H1 (cell line): ENCODE results near the gene SECTM1. TPM values are rescaled to one million over a fixed set of nuclear protein-coding genes. Genes with fewer than 3 reads are reported as not detected.

ENCODE experiments used
- CTCF ChIA-PET: fragments of 300-600 bp; sonication (Branson Sonifier 250); formaldehyde crosslinking; loops from one replicate; lab custom pipeline; 2021; ENCODE audit not compliant: partially characterized antibody; lab: Charles Lee
- POLR2A ChIA-PET: fragments of 300-600 bp; sonication (Branson Sonifier 250); formaldehyde crosslinking; loops from one replicate; lab custom pipeline; 2021; ENCODE audit warnings: inconsistent platforms; ENCODE audit not compliant: partially characterized antibody; lab: Charles Lee
- DNase-seq, 2 experiments: peaks; one replicate each; pipeline versions ENCODE4 v3.0.0 to v3.0.0-alpha.2; 2010 to 2022; ENCODE audit warnings: low spot score in 2 of 2, low read depth in 1 of 2, mixed read lengths in 1 of 2
- FAIRE-seq: peaks from 2 replicates; lab custom pipeline; 2011; peaks lifted over from hg19 to GRCh38; lab: Jason Lieb, UNC
- H2AFZ ChIP-seq: 2 replicates; pipeline ENCODE4 v1.8.1; 2012; ENCODE audit warnings: low read length, inconsistent platforms
- H2AK5ac ChIP-seq: 2 replicates; pipeline ENCODE4 v1.6.1; 2013; ENCODE audit warnings: low read depth, low read length
- H2BK120ac ChIP-seq: replicated peaks from 2 replicates; pipeline ENCODE3; 2013; ENCODE audit warnings: low read depth, low read length, inconsistent platforms
- H2BK12ac ChIP-seq: 2 replicates; pipeline ENCODE4 v1.6.1; 2013; ENCODE audit warnings: low read depth, low read length
- H2BK15ac ChIP-seq: 2 replicates; pipeline ENCODE4 v1.6.1; 2013; ENCODE audit warnings: low read length
- H2BK20ac ChIP-seq: 2 replicates; pipeline ENCODE4 v1.6.1; 2013; ENCODE audit warnings: low read length
- H2BK5ac ChIP-seq: 2 replicates; pipeline ENCODE4 v1.6.1; 2013; ENCODE audit warnings: low read depth, low read length
- H3K14ac ChIP-seq: 2 replicates; pipeline ENCODE4 v1.6.1; 2013; ENCODE audit warnings: inconsistent platforms; ENCODE audit not compliant: insufficient read length
- H3K18ac ChIP-seq: 2 replicates; pipeline ENCODE4 v1.6.1; 2013; ENCODE audit warnings: low read length; ENCODE audit errors: extremely low read depth
- H3K23ac ChIP-seq: 2 replicates; pipeline ENCODE4 v1.6.1; 2013; ENCODE audit warnings: inconsistent platforms; ENCODE audit not compliant: insufficient read length
- H3K23me2 ChIP-seq: 2 replicates; pipeline ENCODE4 v1.6.1; 2013; ENCODE audit warnings: low read depth, low read length
- H3K27ac ChIP-seq: 2 replicates; pipeline ENCODE4 v1.6.1; 2011; ENCODE audit warnings: low read depth, low read length, inconsistent platforms
- H3K27me3 ChIP-seq, 4 experiments: replicated peaks in 1 of 4; 1 replicate in 1 of 4; 2 replicates in 3 of 4; pipeline versions ENCODE4 v1.6.1 to v1.8.1; 2011 to 2013; ENCODE audit warnings: low read length in 3 of 4, mild to moderate bottlenecking in 3 of 4, inconsistent platforms in 2 of 4, mixed read lengths in 2 of 4, moderate library complexity in 1 of 4; ENCODE audit not compliant: control insufficient read depth in 3 of 4, insufficient read depth in 3 of 4; ENCODE audit errors: extremely low read depth in 1 of 4
- H3K36me3 ChIP-seq, 4 experiments: 2 replicates each; pipeline versions ENCODE4 v1.6.1 to v1.8.1; 2011 to 2013; ENCODE audit warnings: mild to moderate bottlenecking in 4 of 4, low read length in 3 of 4, moderate library complexity in 2 of 4, control low read depth in 1 of 4, inconsistent platforms in 1 of 4; ENCODE audit not compliant: insufficient read depth in 4 of 4, control insufficient read depth in 2 of 4
- H3K4ac ChIP-seq: replicated peaks from 2 replicates; pipeline ENCODE3; 2013; ENCODE audit warnings: low read length, low read depth, mixed read lengths, inconsistent platforms; ENCODE audit not compliant: insufficient read length
- H3K4me1 ChIP-seq, 4 experiments: replicated peaks in 1 of 4; 1 replicate in 1 of 4; 2 replicates in 3 of 4; pipeline versions ENCODE4 v1.6.1 to v1.8.1; 2011 to 2013; ENCODE audit warnings: low read length in 3 of 4, inconsistent platforms in 2 of 4, mixed read lengths in 1 of 4; ENCODE audit not compliant: insufficient read depth in 4 of 4, control insufficient read depth in 3 of 4
- H3K4me2 ChIP-seq, 2 experiments: 2 replicates each; pipeline versions ENCODE4 v1.6.1 to v1.8.1; 2011 to 2013; ENCODE audit warnings: low read depth in 2 of 2, low read length in 2 of 2, control low read depth in 1 of 2, inconsistent platforms in 1 of 2, mild to moderate bottlenecking in 1 of 2; ENCODE audit not compliant: insufficient read depth in 1 of 2
- H3K4me3 ChIP-seq, 4 experiments: fragments of 200-600, 300-600 bp in 1 of 4; sonication (generic), shearing (Covaris generic), sonication (Bioruptor Twin) in 1 of 4; 2 replicates each; pipeline versions ENCODE4 v1.5.1 to v1.8.1; 2011 to 2016; ENCODE audit warnings: low read length in 4 of 4, low read depth in 3 of 4, control low read depth in 2 of 4, inconsistent platforms in 2 of 4, mild to moderate bottlenecking in 2 of 4, mixed read lengths in 1 of 4, moderate library complexity in 1 of 4; ENCODE audit not compliant: insufficient read depth in 2 of 4; ENCODE audit errors: extremely low read depth in 1 of 4
- H3K56ac ChIP-seq: replicated peaks from 2 replicates; pipeline ENCODE3; 2013; ENCODE audit warnings: low read depth, mild to moderate bottlenecking, mixed read lengths, low read length, inconsistent platforms; ENCODE audit not compliant: insufficient read length
- H3K79me1 ChIP-seq: 2 replicates; pipeline ENCODE4 v1.6.1; 2013; ENCODE audit warnings: low read depth, low read length, control low read depth
- H3K79me2 ChIP-seq, 2 experiments: 2 replicates each; pipeline versions ENCODE4 v1.6.1 to v1.8.1; 2012 to 2013; ENCODE audit warnings: low read length in 2 of 2, mild to moderate bottlenecking in 2 of 2, inconsistent platforms in 1 of 2; ENCODE audit not compliant: insufficient read depth in 2 of 2, control insufficient read depth in 1 of 2
- H3K9ac ChIP-seq, 4 experiments: replicated peaks in 1 of 4; 1 replicate in 1 of 4; 2 replicates in 3 of 4; pipeline versions ENCODE4 v1.6.1 to v1.8.1; 2011 to 2013; ENCODE audit warnings: low read depth in 3 of 4, low read length in 3 of 4, control low read depth in 2 of 4, mild to moderate bottlenecking in 2 of 4, moderate library complexity in 2 of 4, inconsistent platforms in 1 of 4; ENCODE audit errors: extremely low read depth in 1 of 4
- H3K9me3 ChIP-seq, 2 experiments: 2 replicates each; pipeline versions ENCODE4 v1.6.1 to v1.8.1; 2012 to 2013; ENCODE audit warnings: mild to moderate bottlenecking in 2 of 2, moderate library complexity in 2 of 2, control low read depth in 1 of 2, inconsistent platforms in 1 of 2, low read depth in 1 of 2, low read length in 1 of 2, mixed read lengths in 1 of 2; ENCODE audit not compliant: insufficient read depth in 2 of 2
- H4K20me1 ChIP-seq, 2 experiments: replicated peaks in 1 of 2; 2 replicates each; pipeline versions ENCODE3 to v1.8.1; 2011 to 2013; ENCODE audit warnings: inconsistent platforms in 2 of 2, low read length in 2 of 2, mild to moderate bottlenecking in 1 of 2; ENCODE audit not compliant: insufficient read depth in 2 of 2, control insufficient read depth in 1 of 2
- H4K5ac ChIP-seq: 2 replicates; pipeline ENCODE4 v1.6.1; 2013; ENCODE audit warnings: low read length, low read depth, mixed read lengths, inconsistent platforms; ENCODE audit not compliant: insufficient read length
- H4K8ac ChIP-seq: 2 replicates; pipeline ENCODE4 v1.8.0; 2013; ENCODE audit warnings: mild to moderate bottlenecking, moderate library complexity, low read length, inconsistent platforms; ENCODE audit not compliant: insufficient read depth; ENCODE audit errors: extremely low read depth
- H4K91ac ChIP-seq: replicated peaks from 2 replicates; pipeline ENCODE3; 2013; ENCODE audit warnings: low read length, mixed read lengths, inconsistent platforms; ENCODE audit not compliant: insufficient read length
- MAFK ChIP-seq: IDR thresholded peaks from 2 replicates; pipeline ENCODE4 v1.6.1; 2012; ENCODE audit warnings: low read depth, mild to moderate bottlenecking, improper control_type of control experiment, low read length
- POLR2AphosphoS5 ChIP-seq: IDR thresholded peaks from 2 replicates; pipeline ENCODE4 v1.6.1; 2011; ENCODE audit warnings: low read depth, low read length
- RXRA ChIP-seq: IDR thresholded peaks from 2 replicates; pipeline ENCODE4 v1.6.1; 2011; ENCODE audit warnings: low read depth, mild to moderate bottlenecking, low read length, moderate library complexity; ENCODE audit not compliant: insufficient read depth
- SRF ChIP-seq: IDR thresholded peaks from 2 replicates; pipeline ENCODE4 v1.6.1; 2011; ENCODE audit warnings: mild to moderate bottlenecking, low read depth, low read length, moderate library complexity
- WGBS, 2 experiments: shearing (Covaris generic) in 1 of 2; methylation state at CpG; one replicate each; pipeline versions ENCODE4 v1.1.6 to v1.1.7; 2013 to 2015; ENCODE audit warnings: low lambda C conversion rate in 2 of 2, mixed read lengths in 2 of 2, inconsistent platforms in 1 of 2, low coverage in 1 of 2, missing lambda C conversion rate in 1 of 2; ENCODE audit not compliant: insufficient replicate concordance in 2 of 2, insufficient coverage in 1 of 2, insufficient read length in 1 of 2; ENCODE audit errors: extremely low coverage in 1 of 2, missing lambda C conversion rate in 1 of 2; 5-methylcytosine and 5-hydroxymethylcytosine counted together
- polyA plus RNA-seq, 7 experiments: library from polyadenylated mRNA; depleted of rRNA in 3 of 7; stranded (reverse) in 5 of 7; unstranded in 2 of 7; fragments of >200 nt in 5 of 7; fragments of 200-250 nt in 2 of 7; gene quantifications; 1 replicate in 5 of 7; 2 replicates in 1 of 7; 4 replicates in 1 of 7; pipeline versions ENCODE4 v1.2.1 to v1.2.3, GENCODE V29; 2011 to 2013; ENCODE audit warnings: missing spikeins in 2 of 7, mixed read lengths in 2 of 7
- total RNA-seq: library from RNA; stranded (reverse); fragmentation: NEBNext Ultra II Directional; extraction: Animal tissue kit (Norgen Biotek cat#: 25700); gene quantifications from 2 replicates; pipeline ENCODE4 v1.2.1, GENCODE V29; 2021

The SECTM1 gene
- total and polyA plus RNA-seq, 2 of the 8 experiments (the other 6 are each of a cell fraction or from before 2014, with no cell fraction given) = 0.20 to 0.65 TPM

DNA sequence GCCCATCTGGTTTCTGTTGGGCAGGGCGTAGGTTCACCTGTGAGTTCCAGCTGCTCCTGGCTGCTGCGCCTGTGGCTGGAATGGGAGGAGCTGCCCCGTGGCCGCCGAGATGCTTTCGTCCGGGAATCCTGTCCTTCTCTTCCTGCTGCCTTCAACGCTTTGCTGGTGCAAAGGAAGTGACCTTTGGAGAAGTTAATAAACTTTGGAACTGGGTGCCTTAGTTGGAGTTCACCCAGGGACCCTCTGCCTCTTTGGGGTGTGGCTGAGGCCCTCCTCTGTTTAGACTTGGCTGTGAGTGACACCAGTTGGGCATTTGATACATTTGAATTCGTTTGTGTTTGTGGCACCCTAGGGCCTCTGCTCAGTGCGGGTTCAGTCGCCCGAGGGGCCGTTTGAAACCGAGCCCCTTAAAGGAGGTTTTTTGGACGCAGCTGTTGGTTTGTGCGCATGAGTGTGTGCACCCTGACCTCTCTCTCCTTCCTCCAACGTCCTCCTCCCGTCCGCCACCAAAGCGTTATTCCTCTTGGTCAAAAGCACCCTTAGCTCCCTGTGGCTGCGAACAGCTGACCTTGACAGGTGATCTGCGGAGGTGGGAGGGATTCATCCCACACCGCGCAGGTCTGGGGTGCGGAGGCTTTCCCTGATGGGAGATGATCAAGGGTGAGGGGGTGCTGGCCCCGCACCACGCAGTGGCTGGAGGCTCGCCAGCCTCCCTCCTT is 9.0 kb upstream of the SECTM1 start:
- no peak overlapping the region for H4K5ac ChIP-seq
- 90% methylated on average over 28 of the region's 28 CpGs; no CpG with 5 or more reads in 1 of the 2 experiments for WGBS, 2 experiments
- no peak overlapping the region for H3K4me3 ChIP-seq
- ChIA-PET CTCF (interaction anchor here (1.0 to 1.8 kb wide), 3 partner anchors 10 to 161 kb away, joined by 3 to 4 read pairs (median 3); no protein-coding TSS in a partner anchor), POLR2A (interaction anchor here (0.6 kb wide), 1 partner anchor 367 kb away, joined by 4 read pairs; no protein-coding TSS in a partner anchor)
- no peak overlapping the region for H2BK20ac ChIP-seq
- no peak overlapping the region for H3K4ac ChIP-seq
- no peaks in the 10 kb centered on the region for H4K20me1 ChIP-seq
- H3K27me3 ChIP-seq = peaks cover 0 to 10% (median 4%) of the 10 kb centered on the region in 4 experiments; a peak in 4 of 7 replicates
- no peak overlapping the region for H4K8ac ChIP-seq
- H2AFZ ChIP-seq = no peak overlapping the region
- no peak overlapping the region for H3K9ac ChIP-seq
- no peak overlapping the region for H3K14ac ChIP-seq
- no peak overlapping the region for H3K23ac ChIP-seq
- no peaks in the 10 kb centered on the region for H3K79me1 ChIP-seq
- H4K91ac ChIP-seq = no peak overlapping the region
- H2BK15ac ChIP-seq = no peak overlapping the region
- no peak overlapping the region for H2AK5ac ChIP-seq
- H3K36me3 ChIP-seq = no peaks in the 10 kb centered on the region
- H3K79me2 ChIP-seq = no peaks in the 10 kb centered on the region
- no peaks in the 10 kb centered on the region for H3K23me2 ChIP-seq
- no peak overlapping the region for H3K4me2 ChIP-seq
- no peak overlapping the region for H2BK120ac ChIP-seq
- H2BK5ac ChIP-seq = no peak overlapping the region
- H2BK12ac ChIP-seq = no peak overlapping the region
- FAIRE-seq = no peak
- H3K27ac ChIP-seq = no peak overlapping the region
- peaks cover 0 to 2% of the 10 kb centered on the region in 2 experiments; a peak in 1 of 4 replicates for H3K9me3 ChIP-seq
- TF ChIP-seq SRF (no peak), POLR2AphosphoS5 (no peak), RXRA (no peak), MAFK (no peak)
- H3K4me1 ChIP-seq = peaks cover 0 to 6% (median 2%) of the 10 kb centered on the region in 4 experiments; a peak in 4 of 7 replicates
- no peak overlapping the region for H3K18ac ChIP-seq
- no peak overlapping the region for H3K56ac ChIP-seq
- no peak for DNase-seq
